CD14-positive monocyte (primary cell): Measurements from ENCODE around the gene DDX31. TPM values are rescaled to one million over a fixed set of nuclear protein-coding genes. Genes with fewer than 3 reads are reported as not detected.

Experiments
- DNase-seq, 3 donors: peaks; one replicate each; pipeline ENCODE4 v3.0.0-alpha.2; 2011 to 2022
- H2AFZ ChIP-seq: 2 replicates; pipeline ENCODE4 v1.6.0; 2012; ENCODE audit warnings: mild to moderate bottlenecking, low read depth, low read length, inconsistent platforms; ENCODE audit not compliant: insufficient read depth, poor library complexity, severe bottlenecking
- H3K27ac ChIP-seq, 2 donors: 1 replicate in 1 of 2; 2 replicates in 1 of 2; pipeline ENCODE4 v1.5.1; 2012 to 2013; ENCODE audit warnings: low read length in 2 of 2, control low read depth in 1 of 2, inconsistent platforms in 1 of 2, low read depth in 1 of 2, mild to moderate bottlenecking in 1 of 2
- H3K27me3 ChIP-seq, 2 donors: one replicate each; pipeline versions ENCODE4 v1.6.0 to v1.6.1; 2011 to 2013; ENCODE audit warnings: low read length in 2 of 2; ENCODE audit not compliant: control insufficient read depth in 2 of 2, insufficient read depth in 2 of 2
- H3K36me3 ChIP-seq, 2 donors: replicated peaks in 1 of 2; 1 replicate in 1 of 2; 2 replicates in 1 of 2; pipeline versions ENCODE4 v1.5.1 to v1.6.1; 2012 to 2013; ENCODE audit warnings: low read length in 2 of 2, control low read depth in 1 of 2, inconsistent platforms in 1 of 2, mild to moderate bottlenecking in 1 of 2; ENCODE audit not compliant: insufficient read depth in 2 of 2, control insufficient read depth in 1 of 2
- H3K4me1 ChIP-seq, 2 donors: 1 replicate in 1 of 2; 2 replicates in 1 of 2; pipeline versions ENCODE4 v1.5.1 to v1.6.1; 2012 to 2013; ENCODE audit warnings: low read length in 2 of 2, control low read depth in 1 of 2, inconsistent platforms in 1 of 2, mild to moderate bottlenecking in 1 of 2, moderate library complexity in 1 of 2; ENCODE audit not compliant: insufficient read depth in 2 of 2, control insufficient read depth in 1 of 2
- H3K4me2 ChIP-seq: replicated peaks from 2 replicates; pipeline ENCODE3; 2012; ENCODE audit warnings: low read length, moderate library complexity, mild to moderate bottlenecking; ENCODE audit not compliant: poor library complexity, severe bottlenecking; ENCODE audit errors: extremely low read depth
- H3K4me3 ChIP-seq, 3 experiments: fragments of 200-600 bp in 1 of 3; sonication (generic) in 1 of 3; replicated peaks in 1 of 3; 1 replicate in 2 of 3; 2 replicates in 1 of 3; pipeline ENCODE4 v1.5.1; 2011 to 2013; ENCODE audit warnings: low read length in 3 of 3, mild to moderate bottlenecking in 3 of 3, control low read depth in 2 of 3, low read depth in 2 of 3, inconsistent platforms in 1 of 3, moderate library complexity in 1 of 3
- H3K79me2 ChIP-seq: 2 replicates; pipeline ENCODE4 v1.6.0; 2012; ENCODE audit warnings: mild to moderate bottlenecking, control low read depth, inconsistent platforms, low read length, moderate library complexity; ENCODE audit not compliant: insufficient read depth
- H3K9ac ChIP-seq: 2 replicates; pipeline ENCODE4 v1.6.0; 2017; ENCODE audit warnings: low read length, mild to moderate bottlenecking; ENCODE audit not compliant: insufficient read depth, poor library complexity, severe bottlenecking
- H3K9me3 ChIP-seq, 2 donors: replicated peaks in 1 of 2; 1 replicate in 1 of 2; 2 replicates in 1 of 2; pipeline versions ENCODE4 v1.5.1 to v1.6.1; 2012 to 2013; ENCODE audit warnings: low read length in 2 of 2, control low read depth in 1 of 2; ENCODE audit not compliant: control insufficient read depth in 1 of 2, insufficient read depth in 1 of 2
- H4K20me1 ChIP-seq: 2 replicates; pipeline ENCODE4 v1.6.0; 2012; ENCODE audit warnings: mild to moderate bottlenecking, low read length, control low read depth, moderate library complexity; ENCODE audit not compliant: insufficient read depth
- H3K27ac Mint-ChIP-seq, 7 donors: one replicate each; pipeline ENCODE4 v1.8.0; 2020; ENCODE audit warnings: mild to moderate bottlenecking in 7 of 7, mixed read lengths in 7 of 7, moderate library complexity in 6 of 7, inconsistent platforms in 2 of 7
- H3K27me3 Mint-ChIP-seq, 3 donors: one replicate each; pipeline ENCODE4 v1.8.0; 2021 to 2022; ENCODE audit warnings: low read depth in 3 of 3, mild to moderate bottlenecking in 3 of 3, mixed read lengths in 3 of 3, moderate library complexity in 3 of 3, inconsistent platforms in 1 of 3
- H3K36me3 Mint-ChIP-seq, 2 donors: one replicate each; pipeline ENCODE4 v1.8.0; 2020; ENCODE audit warnings: mixed read lengths in 2 of 2, inconsistent platforms in 1 of 2, mild to moderate bottlenecking in 1 of 2
- H3K4me1 Mint-ChIP-seq: one replicate; pipeline ENCODE4 v1.8.0; 2020; ENCODE audit warnings: mild to moderate bottlenecking, mixed read lengths
- H3K4me3 Mint-ChIP-seq, 2 donors: one replicate each; pipeline ENCODE4 v1.8.0; 2020; ENCODE audit warnings: mild to moderate bottlenecking in 2 of 2, mixed read lengths in 2 of 2, moderate library complexity in 1 of 2
- H3K9me3 Mint-ChIP-seq, 7 donors: one replicate each; pipeline ENCODE4 v1.8.0; 2020 to 2022; ENCODE audit warnings: mixed read lengths in 7 of 7, mild to moderate bottlenecking in 6 of 7, moderate library complexity in 6 of 7, inconsistent platforms in 2 of 7
- WGBS: methylation state at CpG from one replicate; pipeline ENCODE4 v1.1.5; 2013; ENCODE audit warnings: missing lambda C conversion rate; ENCODE audit not compliant: insufficient coverage; 5-methylcytosine and 5-hydroxymethylcytosine counted together
- intact Hi-C, 2 donors: fragments of 100-400 bp; cut with micrococcal nuclease; formaldehyde crosslinking; loops; one replicate each; pipeline versions ENCODE4 v1.15.0 to v1.15.1; 2023
- polyA plus RNA-seq, 3 donors: library from polyadenylated mRNA; depleted of rRNA in 1 of 3; unstranded in 2 of 3; stranded (reverse) in 1 of 3; fragments of 300-500 nt in 2 of 3; fragments of >200 nt in 1 of 3; fragmentation: Illumina TruSeq in 2 of 3; gene quantifications; 1 replicate in 2 of 3; 2 replicates in 1 of 3; pipeline ENCODE4 v1.2.3, GENCODE V29; 2012 to 2021
- TF ChIP-seq, protein P1 (sequence below): fragments of 200-600 bp; IDR thresholded peaks from one replicate; pipeline ENCODE4 v1.8.0; 2022; ENCODE audit warnings: antibody characterized with exemption, mild to moderate bottlenecking

DDX31 gene
- polyA plus RNA-seq, 3 donors, result 1.1 to 4.2 (median 1.5) TPM

- Histone ChIP-seq H3K9me3 (peaks cover 0 to 65% of the 10 kb centered on the region in 2 donors), H2AFZ (no peak overlapping the region), H3K4me3 (no peak overlapping the region), H3K36me3 (no peaks in the 10 kb centered on the region), H3K4me2 (no peak overlapping the region), H4K20me1 (no peaks in the 10 kb centered on the region), H3K27me3 (peaks cover 85 to 98% of the 10 kb centered on the region in 2 donors), H3K79me2 (no peaks in the 10 kb centered on the region), H3K9ac (no peak overlapping the region), H3K4me1 (peaks cover 5 to 6% of the 10 kb centered on the region in 2 donors), H3K27ac (no peak overlapping the region)
- H3K9me3 Mint-ChIP-seq, result peaks cover 0 to 47% (median 10%) of the 10 kb centered on the region in 7 donors
- TF ChIP-seq, protein P1, sequence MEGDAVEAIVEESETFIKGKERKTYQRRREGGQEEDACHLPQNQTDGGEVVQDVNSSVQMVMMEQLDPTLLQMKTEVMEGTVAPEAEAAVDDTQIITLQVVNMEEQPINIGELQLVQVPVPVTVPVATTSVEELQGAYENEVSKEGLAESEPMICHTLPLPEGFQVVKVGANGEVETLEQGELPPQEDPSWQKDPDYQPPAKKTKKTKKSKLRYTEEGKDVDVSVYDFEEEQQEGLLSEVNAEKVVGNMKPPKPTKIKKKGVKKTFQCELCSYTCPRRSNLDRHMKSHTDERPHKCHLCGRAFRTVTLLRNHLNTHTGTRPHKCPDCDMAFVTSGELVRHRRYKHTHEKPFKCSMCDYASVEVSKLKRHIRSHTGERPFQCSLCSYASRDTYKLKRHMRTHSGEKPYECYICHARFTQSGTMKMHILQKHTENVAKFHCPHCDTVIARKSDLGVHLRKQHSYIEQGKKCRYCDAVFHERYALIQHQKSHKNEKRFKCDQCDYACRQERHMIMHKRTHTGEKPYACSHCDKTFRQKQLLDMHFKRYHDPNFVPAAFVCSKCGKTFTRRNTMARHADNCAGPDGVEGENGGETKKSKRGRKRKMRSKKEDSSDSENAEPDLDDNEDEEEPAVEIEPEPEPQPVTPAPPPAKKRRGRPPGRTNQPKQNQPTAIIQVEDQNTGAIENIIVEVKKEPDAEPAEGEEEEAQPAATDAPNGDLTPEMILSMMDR, result no peak
- peak overlapping the region in 1 of 2 donors; percentile 61 for H3K4me3 Mint-ChIP-seq
- WGBS, result 15% methylated on average over 33 of the region's 37 CpGs
- H3K4me1 Mint-ChIP-seq, result peaks cover 17% of the 10 kb centered on the region
- H3K36me3 Mint-ChIP-seq, result peaks cover 2 to 11% of the 10 kb centered on the region in 2 donors
- intact Hi-C loops, result no loop called here
- H3K27me3 Mint-ChIP-seq, result peaks cover 97 to 99% (median 97%) of the 10 kb centered on the region in 3 donors
- no peak overlapping the region for H3K27ac Mint-ChIP-seq
- DNase-seq, result no peak
These were observed 86.8 kb downstream of the DDX31 start for GRCh38 chr9:132582786-132583583.

- peaks cover 5 to 6% of the 10 kb centered on the region in 2 donors for H3K4me1 ChIP-seq
- peak within 1 kb of the TSS; percentile 69 to 94 for H3K4me3 Mint-ChIP-seq
- peaks cover 97 to 99% (median 97%) of the 10 kb centered on the region in 3 donors for H3K27me3 Mint-ChIP-seq
- H3K79me2 ChIP-seq, result no peaks in the 10 kb centered on the region
- peak within 1 kb of the TSS in 1 of 7 donors; percentile 35 for H3K27ac Mint-ChIP-seq
- no peak within 1 kb of the TSS for H3K9ac ChIP-seq
- H3K9me3 ChIP-seq, result peaks cover 0 to 58% of the 10 kb centered on the region in 2 donors
- intact Hi-C loops, result no loop called here
- peak within 1 kb of the TSS; percentile 70 for H3K4me2 ChIP-seq
- H3K4me1 Mint-ChIP-seq, result peaks cover 17% of the 10 kb centered on the region
- no peaks in the 10 kb centered on the region for H4K20me1 ChIP-seq
- H3K36me3 Mint-ChIP-seq, result peaks cover 2 to 11% of the 10 kb centered on the region in 2 donors
- H3K27ac ChIP-seq, result no peak within 1 kb of the TSS
- WGBS, result 6% methylated on average over 29 of the region's 36 CpGs
- peak within 1 kb of the TSS in 1 of 3 experiments; percentile 59 for H3K4me3 ChIP-seq
- TF ChIP-seq, protein P1, result no peak
- H2AFZ ChIP-seq, result no peak within 1 kb of the TSS
- peaks cover 84 to 98% of the 10 kb centered on the region in 2 donors for H3K27me3 ChIP-seq
- H3K9me3 Mint-ChIP-seq, result peaks cover 0 to 44% (median 10%) of the 10 kb centered on the region in 7 donors
- H3K36me3 ChIP-seq, result no peaks in the 10 kb centered on the region
- no peak for DNase-seq
These were observed 87.5 kb downstream of the DDX31 start, which contains the start of gene BARHL1 for GRCh38 chr9:132582276-132582785. Gene BARHL1, plus strand, starts transcription at chr9:132582606. Its CDS starts 192 bp downstream, at chr9:132582798.
